Keratinocyte (primary cell): ENCODE results near the gene CA12. TPM values are rescaled to one million over a fixed set of nuclear protein-coding genes. Genes with fewer than 3 reads are reported as not detected.

ENCODE experiments used
- DNase-seq: peaks from one replicate; pipeline ENCODE4 v3.0.0-alpha.2; 2011; ENCODE audit warnings: low read depth, missing footprints, low spot score
- FAIRE-seq: peaks from 2 replicates; lab custom pipeline; 2011; peaks lifted over from hg19 to GRCh38; lab: Jason Lieb, UNC
- H2AFZ ChIP-seq: 2 replicates; pipeline ENCODE4 v1.6.0; 2012; ENCODE audit warnings: low read length, control low read depth, inconsistent platforms; ENCODE audit not compliant: control insufficient read depth
- H3K27ac ChIP-seq: 2 replicates; pipeline ENCODE4 v1.5.1; 2011; ENCODE audit warnings: low read length; ENCODE audit not compliant: control insufficient read depth, insufficient read depth
- H3K27me3 ChIP-seq: 3 replicates; pipeline ENCODE4 v1.6.0; 2011; ENCODE audit warnings: low read length; ENCODE audit not compliant: control insufficient read depth, insufficient read depth; ENCODE audit errors: extremely low read depth
- H3K36me3 ChIP-seq, 2 experiments: 2 replicates in 1 of 2; 3 replicates in 1 of 2; pipeline ENCODE4 v1.5.1; 2011; ENCODE audit warnings: low read length in 2 of 2, mild to moderate bottlenecking in 1 of 2; ENCODE audit not compliant: control insufficient read depth in 2 of 2, insufficient read depth in 2 of 2; ENCODE audit errors: extremely low read depth in 1 of 2
- H3K4me1 ChIP-seq: 3 replicates; pipeline ENCODE4 v1.5.1; 2011; ENCODE audit warnings: low read length; ENCODE audit not compliant: control insufficient read depth, insufficient read depth; ENCODE audit errors: extremely low read depth
- H3K4me2 ChIP-seq: 3 replicates; pipeline ENCODE4 v1.6.0; 2011; ENCODE audit warnings: low read depth, low read length; ENCODE audit not compliant: control insufficient read depth, insufficient read depth; ENCODE audit errors: extremely low read depth
- H3K4me3 ChIP-seq, 3 experiments: fragments of 200-600 bp in 1 of 3; sonication (generic) in 1 of 3; 2 replicates in 2 of 3; 3 replicates in 1 of 3; pipeline ENCODE4 v1.5.1; 2011 to 2016; ENCODE audit warnings: low read length in 3 of 3, mild to moderate bottlenecking in 3 of 3, control low read depth in 2 of 3, inconsistent platforms in 1 of 3, low read depth in 1 of 3, mixed read lengths in 1 of 3, mixed run types in 1 of 3, moderate library complexity in 1 of 3; ENCODE audit not compliant: control insufficient read depth in 2 of 3, insufficient read depth in 2 of 3; ENCODE audit errors: extremely low read depth in 1 of 3
- H3K79me2 ChIP-seq: 2 replicates; pipeline ENCODE4 v1.6.0; 2012; ENCODE audit warnings: low read length; ENCODE audit not compliant: control insufficient read depth, insufficient read depth
- H3K9ac ChIP-seq: 3 replicates; pipeline ENCODE4 v1.6.0; 2011; ENCODE audit warnings: low read length; ENCODE audit not compliant: control insufficient read depth, insufficient read depth; ENCODE audit errors: extremely low read depth
- H3K9me1 ChIP-seq: 3 replicates; pipeline ENCODE4 v1.6.0; 2011; ENCODE audit warnings: low read length; ENCODE audit not compliant: control insufficient read depth, insufficient read depth; ENCODE audit errors: extremely low read depth
- H3K9me3 ChIP-seq: 2 replicates; pipeline ENCODE4 v1.5.1; 2012; ENCODE audit warnings: low read depth, low read length; ENCODE audit not compliant: control insufficient read depth
- H4K20me1 ChIP-seq: 3 replicates; pipeline ENCODE4 v1.6.0; 2011; ENCODE audit warnings: low read length; ENCODE audit not compliant: control insufficient read depth, insufficient read depth; ENCODE audit errors: extremely low read depth
- CTCF ChIP-seq, 3 experiments: IDR thresholded peaks in 1 of 3; conservative IDR thresholded peaks in 1 of 3; optimal IDR thresholded peaks in 1 of 3; 2 replicates in 2 of 3; 3 replicates in 1 of 3; pipeline versions ENCODE3 to v1.5.1; 2011; ENCODE audit warnings: low read length in 3 of 3, mild to moderate bottlenecking in 3 of 3, moderate library complexity in 2 of 3, control low read depth in 1 of 3, inconsistent platforms in 1 of 3; ENCODE audit not compliant: insufficient read depth in 2 of 3; ENCODE audit errors: extremely low read depth in 1 of 3
- EZH2 ChIP-seq: IDR thresholded peaks from one replicate; pipeline ENCODE4 v1.6.1; 2012; ENCODE audit warnings: inconsistent platforms, mild to moderate bottlenecking, low read length, moderate library complexity
- dilution Hi-C: fragments of 300-500 bp; cut with MboI; formaldehyde crosslinking; loops from one replicate; pipeline ENCODE4 v1.7.0; 2020; ENCODE audit warnings: low sequenced_read_pairs; ENCODE audit not compliant: extremely low pct_ligation_motif_present
- polyA plus RNA-seq, 5 experiments: library from polyadenylated mRNA; depleted of rRNA in 3 of 5; stranded (reverse) in 3 of 5; stranded (forward) in 1 of 5; unstranded in 1 of 5; fragments of >200 nt; gene quantifications; 1 replicate in 1 of 5; 2 replicates in 3 of 5; 3 replicates in 1 of 5; pipeline versions ENCODE4 v1.2.1 to v1.2.3, GENCODE V29; 2011 to 2012; ENCODE audit warnings: missing spikeins in 2 of 5, low read depth in 1 of 5, low replicate concordance in 1 of 5

CA12 gene
- polyA plus RNA-seq, 1 donor (not counting 4 experiments of a cell fraction or from before 2014, with no cell fraction given): 158 TPM

GRCh38 chr15:63426552-63426951 lies 44.9 kb upstream of the CA12 start:
- Histone ChIP-seq H2AFZ (no peak overlapping the region), H3K27ac (no peak overlapping the region), H3K4me1 (peaks cover 2% of the 10 kb centered on the region), H3K4me3 (no peak overlapping the region), H3K9me1 (no peaks in the 10 kb centered on the region), H3K79me2 (no peaks in the 10 kb centered on the region), H3K4me2 (no peak overlapping the region), H4K20me1 (no peaks in the 10 kb centered on the region), H3K9ac (no peak overlapping the region), H3K9me3 (no peaks in the 10 kb centered on the region), H3K27me3 (no peaks in the 10 kb centered on the region), H3K36me3 (no peaks in the 10 kb centered on the region)
- dilution Hi-C loops: no loop called here
- FAIRE-seq (no peak), DNase-seq (no peak)
- no peak for TF ChIP-seq EZH2
- TF ChIP-seq CTCF (optimal IDR thresholded peaks at IDR 0.05 in 1 of 3, IDR thresholded peaks at IDR 0.05 in 1 of 3, conservative IDR thresholded peaks at IDR 0.05 in 1 of 3; ENCODE audit: extremely low read depth in 1 of 3, insufficient read depth in 2 of 3, low read length in 3 of 3): no peak

- no peak for TF ChIP-seq EZH2
- no peak for TF ChIP-seq CTCF (optimal IDR thresholded peaks at IDR 0.05 in 1 of 3, IDR thresholded peaks at IDR 0.05 in 1 of 3, conservative IDR thresholded peaks at IDR 0.05 in 1 of 3; ENCODE audit: extremely low read depth in 1 of 3, insufficient read depth in 2 of 3, low read length in 3 of 3)
- dilution Hi-C loops: no loop called here
- Histone ChIP-seq H3K79me2 (no peaks in the 10 kb centered on the region), H3K27ac (no peak overlapping the region), H3K4me3 (no peak overlapping the region), H3K36me3 (no peaks in the 10 kb centered on the region), H3K4me1 (peaks cover 2% of the 10 kb centered on the region), H2AFZ (no peak overlapping the region), H3K4me2 (no peak overlapping the region), H3K9me1 (no peaks in the 10 kb centered on the region), H4K20me1 (no peaks in the 10 kb centered on the region), H3K9ac (no peak overlapping the region), H3K9me3 (no peaks in the 10 kb centered on the region), H3K27me3 (no peaks in the 10 kb centered on the region)
- DNase-seq: no peak
- FAIRE-seq: no peak
Measured at GRCh38 chr15:63425426-63425985, 43.9 kb upstream of the CA12 start.
